CD4-positive, alpha-beta T cell treated with Interferon gamma for 1 hour (primary cell): ENCODE data around the gene SGCE.

ENCODE experiments used
- DNase-seq: peaks from one replicate; pipeline ENCODE4 v3.0.0-alpha.2; 2020

SGCE gene

DNA sequence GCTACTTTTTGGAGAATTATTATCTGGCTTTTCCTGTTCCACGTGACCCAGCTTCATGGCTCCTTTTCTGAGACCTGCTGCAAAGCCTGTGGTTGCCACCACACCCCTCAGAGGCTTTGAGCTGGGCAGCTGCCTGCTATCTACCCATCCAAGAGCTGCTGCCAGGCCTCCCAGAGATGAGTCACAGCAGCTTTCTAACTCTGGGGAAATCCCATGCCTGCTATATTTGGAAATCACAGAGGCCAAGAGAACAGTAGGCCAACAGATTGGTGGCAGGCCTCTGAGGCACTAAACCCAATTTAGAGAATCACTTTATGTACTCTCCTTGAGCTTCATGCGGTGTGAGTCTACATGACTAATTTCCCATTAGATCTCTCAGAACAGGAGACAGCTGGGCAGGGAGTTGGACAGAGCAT lies 35.2 kb downstream of the SGCE start:
- peak; percentile 35 for DNase-seq

DNA sequence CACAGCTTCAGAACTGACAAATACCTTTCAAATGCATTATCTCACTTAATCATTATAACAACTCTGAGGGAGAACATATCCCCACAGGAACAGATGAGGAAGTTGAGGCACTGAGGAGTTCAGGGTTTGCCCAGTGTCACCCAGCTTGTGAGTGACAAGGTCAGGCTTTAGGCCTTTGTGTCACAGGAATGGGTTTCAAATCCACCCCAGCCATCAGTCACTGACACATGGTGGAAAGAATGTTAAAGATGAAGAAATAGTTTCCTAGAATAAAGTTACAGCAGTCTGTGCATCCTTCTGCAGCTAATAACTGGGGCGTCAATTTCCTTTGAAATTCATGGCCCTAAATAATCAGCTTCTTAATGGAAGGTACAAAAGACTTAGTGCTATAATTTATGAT lies 37.8 kb downstream of the SGCE start:
- DNase-seq: no peak

DNA sequence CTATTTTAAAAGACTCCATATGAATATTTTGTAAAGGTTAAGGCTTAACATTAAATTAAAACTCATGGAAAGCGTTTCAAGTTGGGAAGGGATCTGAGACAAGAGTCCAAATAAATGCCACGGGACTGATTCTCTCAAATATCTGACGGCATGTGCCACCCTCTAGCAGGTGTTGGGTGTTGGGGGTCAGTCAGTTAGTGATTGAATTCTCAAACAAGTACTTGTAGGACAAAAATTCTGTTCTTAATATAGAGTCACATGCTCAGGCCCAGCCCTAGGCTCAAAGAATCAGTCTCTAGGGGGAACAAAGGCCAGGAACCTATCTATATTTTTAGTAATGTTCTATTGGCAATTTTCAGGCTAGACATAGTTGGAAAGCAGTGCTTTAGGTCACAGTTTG lies 39.1 kb downstream of the SGCE start:
- no peak for DNase-seq

DNA sequence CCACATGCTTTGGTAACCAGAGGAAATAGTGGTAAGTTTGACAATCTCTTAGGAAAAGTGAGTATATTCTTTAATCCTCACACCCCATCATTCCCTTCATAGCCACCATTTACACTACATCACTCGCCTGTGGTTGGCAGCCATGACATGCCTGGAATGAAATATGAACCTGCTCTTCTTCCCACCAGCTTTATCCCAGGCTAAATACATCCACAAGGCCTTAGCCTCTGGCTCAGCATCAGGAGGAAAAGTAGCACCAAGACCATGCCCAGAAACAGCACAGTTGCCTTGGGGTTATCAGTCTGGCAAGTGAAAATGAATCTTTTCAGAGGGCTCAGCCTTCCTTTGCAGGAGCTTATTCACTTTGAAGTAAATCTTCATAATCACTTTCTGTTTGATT lies 40.3 kb downstream of the SGCE start:
- no peak for DNase-seq

DNA sequence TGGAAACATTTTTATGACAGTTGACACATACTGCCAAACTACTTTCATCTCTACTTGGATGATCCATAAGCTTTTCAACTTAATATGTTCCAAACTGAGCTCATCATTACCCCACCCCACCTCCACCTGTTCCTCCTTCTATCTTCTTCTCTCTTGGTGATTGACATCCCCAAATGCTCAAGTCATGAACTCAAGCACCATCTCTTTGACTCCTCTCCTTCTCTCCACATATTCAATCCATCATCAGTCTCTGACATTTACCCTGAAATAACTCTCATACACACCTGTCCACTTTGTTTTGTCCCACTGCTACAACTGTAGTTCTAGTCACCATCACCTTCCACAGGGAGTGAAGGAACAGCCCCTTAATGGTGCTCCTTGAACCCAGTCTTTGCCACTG lies 43.3 kb downstream of the SGCE start:
- no peak for DNase-seq

DNA sequence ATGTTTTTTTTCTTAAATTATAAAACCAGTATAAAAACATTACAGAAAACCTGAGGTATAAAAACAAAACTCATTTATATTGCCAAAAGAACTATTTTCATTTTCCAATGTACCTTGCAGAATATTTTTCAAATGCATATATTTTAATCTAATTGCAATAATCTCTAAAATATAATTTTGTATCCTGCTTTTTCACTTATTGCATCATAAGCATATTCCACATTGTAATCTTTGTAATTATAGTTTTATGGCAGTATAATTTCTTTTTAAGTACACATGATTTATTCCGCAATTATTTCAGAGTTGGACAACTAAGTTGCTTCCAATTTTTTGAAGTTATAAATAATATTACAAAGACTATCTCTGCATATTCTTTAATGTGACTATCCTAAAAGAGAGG lies 43.7 kb downstream of the SGCE start:
- DNase-seq: no peak

DNA sequence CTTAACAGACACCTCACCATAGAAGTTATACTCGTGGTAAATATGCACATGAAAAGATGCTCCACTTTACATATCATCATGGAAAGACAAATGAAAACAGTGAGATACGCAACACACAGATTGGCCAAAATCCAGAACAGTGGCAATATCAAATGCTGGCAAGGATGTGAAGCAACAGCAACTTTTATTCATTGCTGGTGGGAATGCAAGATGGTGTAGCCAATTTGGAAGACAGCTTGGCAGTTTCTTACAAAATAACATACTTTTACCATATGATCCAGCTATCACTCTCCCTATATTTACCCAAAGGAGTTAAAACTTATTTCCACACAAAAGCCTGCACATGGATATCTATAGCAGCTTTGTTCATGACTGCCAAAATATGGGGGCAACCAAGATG lies 46.4 kb downstream of the SGCE start:
- no peak for DNase-seq

DNA sequence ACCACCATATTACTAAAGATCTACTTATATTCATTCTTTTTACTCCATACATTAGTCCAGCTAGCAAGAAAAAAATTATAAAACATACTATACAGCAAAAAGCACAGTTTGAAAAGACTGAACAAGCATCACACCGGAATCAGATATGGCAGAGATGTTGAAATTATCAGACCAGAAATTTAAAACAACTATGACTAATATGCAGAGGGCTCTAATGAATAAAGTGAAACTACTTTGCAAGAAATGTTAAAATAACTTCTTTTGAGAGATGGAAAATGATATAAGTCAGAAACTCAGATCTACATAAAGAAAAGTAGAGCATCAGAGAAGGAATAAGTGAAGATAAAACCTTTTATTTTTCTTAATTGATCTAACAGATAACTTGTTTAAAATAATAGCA lies 50.9 kb downstream of the SGCE start:
- DNase-seq: no peak

DNA sequence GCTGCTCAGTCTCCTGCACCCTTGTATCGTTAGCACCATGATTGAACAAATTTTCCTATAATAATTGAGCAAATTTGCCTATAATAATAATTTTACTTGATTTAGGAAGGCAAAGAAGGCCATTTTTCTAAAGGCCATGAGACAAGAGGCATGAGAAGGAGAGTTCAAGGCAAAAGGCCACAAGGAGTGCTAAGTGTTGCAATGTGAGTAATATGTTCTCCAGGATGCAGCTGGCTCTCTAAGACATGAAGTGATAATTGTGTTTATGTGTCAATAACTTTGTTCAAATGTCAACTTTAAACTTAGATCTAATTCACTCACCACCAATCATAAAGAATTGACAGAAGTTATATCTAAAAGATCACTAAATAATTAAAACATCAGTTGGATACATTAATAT lies 53.8 kb downstream of the SGCE start:
- no peak for DNase-seq

DNA sequence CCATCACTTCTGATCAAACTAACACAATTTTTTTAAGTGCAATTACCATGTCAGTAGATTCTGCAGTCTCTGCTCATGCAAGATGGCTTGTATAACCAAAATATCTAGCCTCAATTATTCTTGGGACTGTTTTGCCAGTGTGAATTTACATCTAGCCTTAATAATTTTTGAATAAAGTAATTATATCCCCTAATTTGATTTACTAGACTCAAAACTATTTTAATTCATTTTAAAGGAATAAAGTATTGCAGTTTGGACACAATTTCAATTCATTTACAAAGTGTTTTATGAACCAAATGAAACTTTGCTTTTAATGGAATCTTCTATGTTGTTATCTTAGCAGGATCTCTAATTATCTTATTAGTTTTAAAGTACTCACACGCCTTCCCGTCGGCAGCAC lies 55.7 kb downstream of the SGCE start:
- no peak for DNase-seq

DNA sequence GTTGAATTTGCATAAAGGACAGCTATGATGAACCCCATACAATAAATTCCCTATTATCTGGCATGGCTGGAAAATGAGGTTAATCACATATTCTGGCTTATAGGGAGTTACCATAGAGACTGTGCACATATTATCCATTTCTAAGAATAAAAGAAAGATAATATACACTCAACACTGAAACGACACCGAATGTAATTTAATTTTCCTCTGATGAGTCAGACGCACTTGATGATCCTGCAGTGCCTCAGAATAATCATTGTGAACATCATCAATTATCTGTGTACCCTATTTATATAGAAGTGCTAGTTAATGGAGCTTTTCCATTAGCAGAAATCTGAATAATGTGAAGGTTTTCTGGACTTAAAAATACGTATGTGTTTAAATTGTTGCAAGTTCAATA lies 60.2 kb downstream of the SGCE start:
- DNase-seq: no peak

DNA sequence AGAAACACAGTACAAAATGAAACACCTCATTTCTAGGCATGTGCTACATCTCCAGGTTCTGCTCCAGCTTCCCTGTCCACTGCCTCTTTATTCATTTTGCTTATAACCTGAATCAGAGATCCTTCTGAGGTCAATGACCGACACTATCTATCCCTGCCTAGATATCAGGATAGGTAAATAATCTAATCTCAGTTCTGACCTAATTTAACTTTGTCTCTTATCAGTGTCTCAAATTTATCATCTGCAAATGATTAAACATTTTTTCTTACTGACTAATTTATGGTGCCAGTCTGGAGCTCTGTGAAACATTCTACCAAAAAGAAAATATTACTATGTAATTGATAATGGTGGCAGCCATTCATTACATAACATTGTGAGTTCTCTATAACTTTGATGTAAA lies 61.1 kb downstream of the SGCE start:
- DNase-seq: no peak

DNA sequence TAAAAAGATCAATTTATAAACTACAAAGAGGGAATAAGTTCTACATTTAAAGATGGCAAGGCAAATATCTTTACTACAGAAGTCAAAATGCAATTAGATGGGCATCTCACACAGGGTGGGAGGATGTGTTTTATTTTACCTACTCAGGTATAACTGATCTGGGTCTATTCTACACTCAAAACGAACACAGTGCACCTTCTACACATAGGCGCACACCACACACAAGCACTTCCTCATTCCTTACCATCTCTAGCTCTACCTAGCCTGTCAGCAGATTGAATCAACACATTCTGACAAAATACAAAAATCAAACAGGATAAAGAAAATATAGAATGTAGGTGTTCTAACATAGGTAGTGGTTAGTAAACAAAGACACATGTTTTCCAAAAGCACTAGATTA lies 64.8 kb downstream of the SGCE start:
- no peak for DNase-seq

DNA sequence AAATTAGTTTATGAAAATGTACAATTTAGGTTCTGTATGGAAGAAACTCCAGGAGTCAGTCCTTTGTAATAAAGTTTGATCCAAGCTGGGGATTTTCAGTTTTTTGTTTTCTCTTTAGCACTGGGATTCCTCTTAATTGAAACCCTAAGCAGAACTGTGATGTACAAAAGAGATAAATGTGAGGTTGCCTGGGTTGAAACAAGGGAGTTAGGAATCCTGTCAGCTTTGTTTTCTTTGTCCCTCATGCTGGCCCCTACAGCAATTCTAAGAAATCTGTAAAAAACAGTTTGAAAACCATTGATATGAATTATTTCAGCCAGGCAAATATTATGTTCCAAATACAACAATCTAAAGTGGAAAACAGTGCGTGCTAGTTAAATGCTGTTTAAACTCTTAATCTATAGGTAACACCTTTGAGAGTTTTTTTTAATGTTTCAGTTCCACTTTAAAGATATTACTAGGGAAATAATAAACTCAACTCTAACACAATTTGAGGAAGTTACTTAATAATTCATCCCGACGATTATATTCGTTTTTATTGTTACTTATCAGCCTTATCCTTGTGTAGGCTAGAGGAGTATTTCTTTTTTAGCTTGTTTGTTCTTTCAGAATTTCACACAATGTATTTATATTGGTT lies 65.3 kb downstream of the SGCE start:
- no peak for DNase-seq

DNA sequence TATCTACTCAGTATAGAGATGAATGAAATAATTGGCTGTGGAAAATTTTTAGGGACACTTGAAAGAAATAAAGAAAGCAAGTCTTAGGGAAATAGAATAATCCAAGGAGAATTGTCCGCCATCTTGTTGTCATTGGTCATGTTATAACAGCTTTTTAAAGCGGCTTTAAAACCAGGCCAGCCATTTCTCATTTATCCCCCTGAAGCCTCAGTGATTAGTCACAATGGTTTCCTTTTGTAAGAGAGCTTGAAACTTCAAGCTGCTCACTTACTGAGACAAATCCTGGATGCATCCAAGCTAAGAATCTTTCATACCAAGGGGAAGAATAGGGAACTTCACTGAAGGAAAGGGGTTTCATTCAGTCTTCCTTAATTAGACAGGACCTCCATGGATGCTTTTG lies 67.9 kb downstream of the SGCE start:
- DNase-seq: no peak

DNA sequence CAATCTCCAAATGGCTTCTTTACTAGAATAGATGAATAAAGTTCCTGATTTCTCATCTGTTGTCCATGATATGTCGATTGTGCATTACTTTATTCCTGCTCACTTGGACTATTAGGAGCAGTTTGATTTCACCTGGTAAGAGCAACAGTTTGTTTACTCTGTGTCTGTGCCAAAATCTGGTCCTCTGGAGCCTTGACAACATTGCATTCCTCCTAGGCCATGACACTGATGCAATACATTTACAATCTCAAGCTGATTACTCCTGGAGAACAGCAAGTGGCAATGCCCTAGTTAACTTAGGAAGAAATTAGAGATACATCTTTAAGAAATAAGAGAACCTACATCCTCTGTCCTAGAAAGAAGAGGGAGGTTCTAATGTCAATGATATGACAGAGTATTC lies 71.8 kb downstream of the SGCE start:
- DNase-seq: no peak

DNA sequence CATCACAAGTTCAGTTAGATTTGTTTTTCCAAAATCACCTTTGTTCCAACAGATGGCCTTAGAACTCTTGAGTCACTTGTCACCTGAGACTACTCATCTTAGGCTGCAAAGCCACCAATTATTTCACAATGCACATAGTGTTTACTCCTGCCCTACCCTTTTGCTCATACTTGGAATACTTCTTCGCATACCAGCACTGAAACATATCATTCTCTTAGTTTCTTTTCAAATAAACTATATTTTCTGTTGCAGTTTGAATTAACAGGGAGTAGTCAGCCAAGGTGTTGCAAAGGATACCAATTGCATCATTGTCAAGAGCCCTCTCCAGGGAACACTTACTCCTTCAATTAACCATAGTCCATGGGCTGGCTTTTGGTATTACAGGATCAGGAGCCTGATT lies 75.3 kb downstream of the SGCE start:
- no peak for DNase-seq

DNA sequence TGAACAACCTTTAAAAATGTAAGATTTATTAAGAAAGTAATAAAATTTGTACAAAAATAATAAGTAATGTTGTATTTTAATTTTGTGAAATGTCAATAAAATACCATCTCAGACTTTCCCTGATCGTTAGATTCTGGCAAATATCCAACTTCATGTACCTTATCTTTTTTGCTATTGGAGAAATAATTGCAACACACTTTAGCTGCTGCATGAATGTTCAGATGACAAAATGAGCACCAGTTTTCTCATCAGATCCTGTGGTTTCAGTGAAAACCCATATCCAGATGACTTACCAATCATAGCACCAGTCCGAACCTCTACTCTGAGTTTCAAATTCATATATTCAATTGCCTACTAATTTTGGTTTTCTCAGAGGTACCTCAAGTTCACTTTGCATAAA lies 76.5 kb downstream of the SGCE start:
- no peak for DNase-seq

DNA sequence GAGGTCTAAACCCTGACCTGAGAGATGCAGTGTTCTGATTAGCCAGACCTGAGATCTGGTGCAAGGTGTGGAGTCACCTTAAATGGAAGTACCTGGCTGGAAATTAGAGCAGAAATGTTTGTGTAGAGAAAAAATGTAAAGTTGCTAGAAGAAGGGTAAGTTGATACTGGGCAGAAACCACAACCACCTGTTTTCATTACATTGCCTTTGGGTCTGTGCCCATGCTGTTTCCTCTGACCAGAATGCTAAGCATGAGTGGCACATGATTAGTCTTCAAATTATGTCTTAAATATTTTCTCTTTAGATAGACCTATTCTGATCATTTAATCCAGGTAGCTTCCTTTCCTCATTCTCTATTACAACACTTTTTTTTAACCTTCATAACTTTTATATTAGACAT lies 77.3 kb downstream of the SGCE start:
- no peak for DNase-seq

DNA sequence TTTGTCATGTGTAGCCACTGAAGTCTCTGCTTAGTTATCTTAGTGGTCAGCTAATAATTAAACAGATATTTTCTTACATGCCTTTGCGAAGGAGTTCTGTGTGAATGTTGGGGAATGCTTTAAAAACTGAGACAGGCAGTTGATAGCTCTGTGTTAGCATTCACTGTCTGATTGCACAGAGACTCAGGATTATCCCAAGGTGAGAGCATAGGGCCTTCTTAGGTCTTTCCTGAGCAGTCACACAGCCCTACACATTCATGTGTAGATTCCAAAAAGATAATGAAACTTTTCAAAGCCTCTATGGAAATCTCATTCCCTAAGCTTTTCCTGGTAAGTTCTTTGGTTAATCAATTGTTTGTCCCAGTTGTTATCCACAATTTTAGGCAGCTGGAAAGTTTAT lies 78.6 kb downstream of the SGCE start:
- no peak for DNase-seq

DNA sequence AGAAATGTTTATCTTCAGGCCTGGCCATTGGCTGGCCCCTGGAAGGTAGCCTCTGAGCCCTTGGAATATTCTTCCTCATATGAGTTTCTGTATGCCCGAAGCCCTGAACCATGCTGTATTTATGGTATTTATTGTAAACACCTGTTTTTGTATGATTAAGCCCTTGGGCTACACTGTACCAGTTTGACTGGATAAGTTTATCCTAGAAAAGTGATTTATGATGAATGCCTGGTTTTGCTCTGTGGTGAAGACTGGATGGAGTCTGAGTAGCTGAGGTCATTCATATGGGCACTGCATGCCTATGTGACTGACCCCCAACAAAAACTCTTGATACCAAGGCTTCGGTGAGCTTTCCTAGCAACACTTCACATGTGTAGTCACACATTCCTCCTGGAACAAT lies 79.6 kb downstream of the SGCE start:
- no peak for DNase-seq

DNA sequence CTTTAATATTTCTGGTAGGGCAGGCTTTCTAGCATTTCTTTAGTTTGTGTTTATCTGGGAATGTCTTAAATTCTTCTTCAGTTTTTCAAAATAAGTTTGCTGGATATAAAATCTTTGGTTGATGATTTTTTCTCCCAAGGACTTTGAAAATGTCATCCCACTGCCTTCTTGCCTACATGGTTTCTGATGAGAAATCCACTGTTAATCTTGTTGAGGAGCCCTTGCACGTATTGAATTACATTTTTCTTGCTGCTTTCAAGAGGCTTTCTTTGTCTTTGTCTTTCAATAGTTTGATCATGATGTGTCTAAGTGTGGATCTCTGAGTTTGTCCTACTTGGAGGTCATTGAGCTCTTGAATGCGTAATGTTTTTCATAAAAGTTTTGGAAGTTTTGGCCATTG lies 80.3 kb downstream of the SGCE start:
- no peak for DNase-seq

DNA sequence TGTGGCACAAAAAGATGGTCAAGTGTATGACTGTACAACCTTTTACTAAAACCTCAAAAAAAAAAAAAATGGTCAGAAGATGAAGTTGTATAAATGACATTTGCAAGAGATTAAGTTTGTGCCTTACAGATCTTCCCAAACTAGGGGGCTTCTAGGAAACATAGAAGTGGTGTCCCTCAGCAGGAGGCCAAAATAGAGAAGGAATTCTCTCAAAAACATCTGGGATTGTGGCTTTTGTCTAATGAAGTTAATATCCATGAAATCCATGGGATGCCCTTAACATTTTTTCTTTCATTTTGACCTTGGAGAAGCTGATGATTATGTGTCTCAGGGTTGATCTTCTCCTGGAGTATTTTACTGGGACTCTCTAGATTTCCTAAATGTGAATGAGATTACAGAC lies 84.1 kb downstream of the SGCE start:
- DNase-seq: no peak

DNA sequence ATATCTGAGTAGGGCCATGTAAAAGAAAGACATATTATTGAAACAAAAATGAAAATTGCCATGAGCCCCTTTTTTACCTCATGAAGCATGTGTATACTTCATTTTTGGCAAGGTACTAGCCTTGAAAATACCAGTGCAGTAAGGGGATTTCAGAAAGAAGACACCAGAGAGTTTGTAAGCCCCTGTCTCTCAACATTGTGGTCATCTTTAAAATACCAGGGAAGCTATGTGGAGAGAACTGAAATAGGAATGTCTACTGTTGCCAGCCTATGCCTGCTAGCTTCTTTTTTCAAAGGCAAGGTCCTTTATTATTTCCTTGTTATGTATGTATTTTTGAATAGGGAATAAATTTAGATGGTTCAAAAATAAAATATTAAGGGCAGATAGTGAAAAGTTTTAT lies 88.5 kb downstream of the SGCE start:
- DNase-seq: no peak

DNA sequence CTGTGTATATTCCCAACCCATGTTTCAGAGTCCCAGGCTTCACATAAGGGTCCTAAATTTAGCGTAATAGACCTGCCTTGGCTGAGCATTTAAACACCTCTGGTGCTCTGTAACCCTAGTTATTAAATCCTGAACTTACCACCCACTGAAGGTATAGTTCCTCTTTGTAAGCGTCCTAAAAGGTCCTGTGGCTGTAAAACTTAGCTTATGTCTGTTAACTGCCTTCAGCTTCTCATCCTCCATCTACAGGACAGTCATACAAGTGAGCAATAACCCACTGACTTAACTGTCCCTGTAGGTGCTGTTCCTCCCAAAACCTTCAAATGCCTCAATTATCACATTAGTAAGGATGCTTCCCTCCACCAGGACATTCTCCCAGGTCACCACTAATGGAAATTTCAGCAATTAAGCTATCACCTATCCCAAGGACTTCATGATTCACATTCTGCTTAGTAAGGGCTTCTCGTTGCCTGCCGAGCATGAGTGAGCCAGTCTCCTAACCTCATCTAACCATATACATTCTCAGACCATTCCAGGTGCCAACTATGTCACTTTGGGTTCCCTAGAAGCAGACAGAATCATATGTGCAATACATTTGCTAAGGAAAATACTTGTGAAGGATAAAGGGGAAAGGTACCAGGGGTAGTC lies 90.6 kb downstream of the SGCE start:
- DNase-seq: no peak
